ENCODE measurements around the gene OMP.

OMP gene

DNA sequence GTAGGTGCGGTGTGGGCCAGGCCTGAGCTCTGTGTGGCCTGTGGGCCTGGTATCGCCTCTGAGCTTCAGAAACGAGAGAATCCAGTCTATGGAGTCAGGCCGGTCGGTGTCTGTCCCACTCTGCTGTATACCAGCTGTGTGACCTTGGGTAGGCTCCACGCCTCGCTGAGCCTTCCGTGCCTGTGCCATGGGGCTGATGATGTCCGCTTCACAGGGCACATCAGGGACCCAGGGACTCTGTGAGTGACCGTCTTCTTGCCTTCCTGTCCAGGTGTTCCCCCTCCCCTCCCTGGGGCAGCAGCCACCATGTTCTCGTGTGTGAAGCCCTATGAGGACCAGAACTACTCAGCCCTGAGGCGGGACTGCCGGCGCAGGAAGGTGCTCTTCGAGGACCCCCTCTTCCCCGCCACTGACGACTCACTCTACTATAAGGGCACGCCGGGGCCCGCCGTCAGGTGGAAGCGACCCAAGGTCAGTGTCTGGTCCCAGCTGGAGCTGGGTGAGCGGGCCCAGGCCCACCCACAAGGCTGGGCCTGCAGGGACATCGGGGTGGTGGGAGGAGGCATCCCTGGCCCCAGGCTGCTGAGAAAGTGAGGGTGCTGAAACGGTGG lies 18.0 kb upstream of the OMP start:
- no peak overlapping the region for H3K4me3 ChIP-seq (ENCODE audit: insufficient read depth in 1 of 2, low read depth in 1 of 2, low read length in 2 of 2)
- no peak overlapping the region for H4K91ac ChIP-seq (ENCODE audit: low read length)
- H2BK120ac ChIP-seq (ENCODE audit: low read depth, low read length), result no peak overlapping the region
- peaks cover 30% of the 10 kb centered on the region for H3K79me1 ChIP-seq (replicated peaks; ENCODE audit: low read length, poor library complexity, severe bottlenecking)
- H3K36me3 ChIP-seq (ENCODE audit: control insufficient read depth in 1 of 2, insufficient read depth in 2 of 2, low read depth in 1 of 2, low read length in 2 of 2), result peaks cover 32 to 62% of the 10 kb centered on the region in 2 experiments
- peaks cover 14% of the 10 kb centered on the region for H3K4me1 ChIP-seq (ENCODE audit: control insufficient read depth, insufficient read depth, low read depth, low read length)
- no peaks in the 10 kb centered on the region for H3K27me3 ChIP-seq (ENCODE audit: control insufficient read depth in 1 of 2, insufficient read depth in 1 of 2, low read length in 2 of 2)
- DNase-seq, result no peak
- no peak overlapping the region for H4K8ac ChIP-seq (ENCODE audit: low read length)
- no peak overlapping the region for H2BK15ac ChIP-seq (ENCODE audit: low read depth, poor library complexity, severe bottlenecking)
- 97% methylated on average over 25 of the region's 25 CpGs for WGBS
- no peak overlapping the region for H3K27ac ChIP-seq (ENCODE audit: low read length, poor library complexity, severe bottlenecking)
- H2BK12ac ChIP-seq (ENCODE audit: low read length in 2 of 2), result no peak overlapping the region
- no peak overlapping the region for H2BK5ac ChIP-seq (ENCODE audit: low read depth, low read length, poor library complexity, severe bottlenecking)
- H3K14ac ChIP-seq (ENCODE audit: low read length in 2 of 2), result no peak overlapping the region
- no peak overlapping the region for H2AFZ ChIP-seq (ENCODE audit: low read depth, low read length)
- no peaks in the 10 kb centered on the region for H3K9me3 ChIP-seq (ENCODE audit: control insufficient read depth, low read length)
- H3K4ac ChIP-seq (ENCODE audit: low read depth in 1 of 2, low read length in 2 of 2), result no peak overlapping the region
- H3K4me2 ChIP-seq (ENCODE audit: low read length, poor library complexity, severe bottlenecking), result no peak overlapping the region
- H3K9ac ChIP-seq (ENCODE audit: low read length), result no peak overlapping the region
- no peak overlapping the region for H3K23ac ChIP-seq (ENCODE audit: low read length in 2 of 2)
- no peak overlapping the region for H2AK5ac ChIP-seq (ENCODE audit: low read length, severe bottlenecking)
- no peak overlapping the region for H3K18ac ChIP-seq (ENCODE audit: low read depth in 1 of 2, low read length in 2 of 2)

DNA sequence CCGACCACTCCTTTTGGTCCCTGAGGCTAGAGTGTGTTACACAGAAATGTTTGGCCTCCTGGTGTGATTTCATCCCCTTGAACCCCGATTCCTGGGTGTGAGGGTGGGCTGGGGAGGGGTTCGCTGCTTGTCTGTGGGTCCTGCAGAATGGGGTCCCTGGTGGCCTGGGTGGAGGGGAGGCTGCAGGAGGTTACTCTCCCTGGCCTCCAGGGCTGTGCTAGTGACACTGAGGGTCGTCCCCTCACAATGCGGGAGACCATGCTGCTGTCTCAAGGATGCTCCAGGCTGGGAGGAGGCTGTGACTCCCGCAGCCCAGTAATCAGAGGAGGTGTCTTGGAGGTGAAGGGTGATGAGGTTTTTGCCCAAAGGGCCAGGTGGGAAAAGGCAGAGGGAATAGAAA lies 17.0 kb upstream of the OMP start:
- peaks cover 24% of the 10 kb centered on the region for H3K79me1 ChIP-seq (replicated peaks; ENCODE audit: low read length, poor library complexity, severe bottlenecking)
- H3K4me2 ChIP-seq (ENCODE audit: low read length, poor library complexity, severe bottlenecking), result no peak overlapping the region
- peaks cover 11% of the 10 kb centered on the region for H3K4me1 ChIP-seq (ENCODE audit: control insufficient read depth, insufficient read depth, low read depth, low read length)
- no peak for DNase-seq
- no peak overlapping the region for H2AFZ ChIP-seq (ENCODE audit: low read depth, low read length)
- H2BK5ac ChIP-seq (ENCODE audit: low read depth, low read length, poor library complexity, severe bottlenecking), result no peak overlapping the region
- H3K27me3 ChIP-seq (ENCODE audit: control insufficient read depth in 1 of 2, insufficient read depth in 1 of 2, low read length in 2 of 2), result no peaks in the 10 kb centered on the region
- H2BK15ac ChIP-seq (ENCODE audit: low read depth, poor library complexity, severe bottlenecking), result no peak overlapping the region
- no peak overlapping the region for H4K91ac ChIP-seq (ENCODE audit: low read length)
- no peak overlapping the region for H3K4ac ChIP-seq (ENCODE audit: low read depth in 1 of 2, low read length in 2 of 2)
- H3K14ac ChIP-seq (ENCODE audit: low read length in 2 of 2), result no peak overlapping the region
- H3K36me3 ChIP-seq (ENCODE audit: control insufficient read depth in 1 of 2, insufficient read depth in 2 of 2, low read depth in 1 of 2, low read length in 2 of 2), result peaks cover 32 to 66% of the 10 kb centered on the region in 2 experiments
- H4K8ac ChIP-seq (ENCODE audit: low read length), result no peak overlapping the region
- H2BK12ac ChIP-seq (ENCODE audit: low read length in 2 of 2), result no peak overlapping the region
- H3K9me3 ChIP-seq (ENCODE audit: control insufficient read depth, low read length), result no peaks in the 10 kb centered on the region
- H3K23ac ChIP-seq (ENCODE audit: low read length in 2 of 2), result no peak overlapping the region
- peak overlapping the region; percentile 3 for H3K9ac ChIP-seq (ENCODE audit: low read length)
- H3K18ac ChIP-seq (ENCODE audit: low read depth in 1 of 2, low read length in 2 of 2), result no peak overlapping the region
- H3K4me3 ChIP-seq (ENCODE audit: insufficient read depth in 1 of 2, low read depth in 1 of 2, low read length in 2 of 2), result no peak overlapping the region
- H2AK5ac ChIP-seq (ENCODE audit: low read length, severe bottlenecking), result no peak overlapping the region
- 97% methylated on average over 6 of the region's 6 CpGs for WGBS
- no peak overlapping the region for H2BK120ac ChIP-seq (ENCODE audit: low read depth, low read length)
- H3K27ac ChIP-seq (ENCODE audit: low read length, poor library complexity, severe bottlenecking), result no peak overlapping the region

DNA sequence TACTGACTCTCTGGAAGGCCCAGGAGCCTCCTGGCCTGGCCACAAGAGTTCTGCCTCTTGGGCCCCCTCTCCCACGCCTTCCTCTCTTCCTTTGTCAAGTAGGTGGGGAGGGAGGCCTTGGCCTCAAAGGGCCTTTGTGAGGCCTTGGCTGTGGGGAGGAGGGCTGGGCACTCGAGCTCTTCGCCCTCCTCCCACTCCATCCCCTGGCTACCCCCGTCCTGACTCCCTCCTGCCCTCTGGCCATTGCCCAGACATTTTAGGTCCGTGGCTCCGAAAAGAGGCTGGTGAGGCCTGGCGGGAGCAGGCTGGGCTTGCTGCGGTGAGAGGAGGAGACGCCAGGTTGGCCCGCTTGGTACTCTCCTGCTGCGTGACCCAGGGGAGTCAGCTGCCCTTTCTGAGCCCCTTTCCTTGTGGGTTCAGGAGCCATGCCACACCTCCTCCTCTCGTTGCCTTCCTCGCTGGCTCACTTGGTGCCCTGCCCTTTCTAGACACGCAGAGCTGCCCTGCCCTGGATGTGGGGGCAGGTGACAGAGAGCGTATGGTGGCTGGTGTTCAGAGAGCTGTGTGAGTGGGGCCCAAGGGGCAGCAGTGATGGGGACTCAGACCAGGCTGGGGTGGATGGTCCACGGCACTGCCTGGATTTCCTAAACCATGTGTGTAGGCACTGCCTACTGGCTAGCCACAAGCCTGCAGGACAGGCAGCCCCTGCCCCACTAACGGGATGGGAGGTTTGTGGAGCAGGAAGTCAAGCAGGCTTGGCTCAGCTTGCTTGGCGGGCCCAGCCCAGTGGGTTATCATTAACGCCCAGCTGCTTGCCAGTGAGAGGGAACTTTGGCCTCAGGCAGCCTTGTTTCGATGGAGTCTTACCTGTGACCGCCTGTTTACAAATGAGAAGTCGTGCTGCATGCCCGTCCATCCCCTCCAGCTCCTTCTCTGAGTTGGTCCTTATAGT lies 15.8 kb upstream of the OMP start:
- H2AK5ac ChIP-seq (ENCODE audit: low read length, severe bottlenecking), result no peak overlapping the region
- no peak overlapping the region for H3K23ac ChIP-seq (ENCODE audit: low read length in 2 of 2)
- no peak overlapping the region for H4K91ac ChIP-seq (ENCODE audit: low read length)
- WGBS, result 89% methylated on average over 20 of the region's 23 CpGs
- no peak overlapping the region for H3K14ac ChIP-seq (ENCODE audit: low read length in 2 of 2)
- peaks cover 32 to 56% of the 10 kb centered on the region in 2 experiments for H3K36me3 ChIP-seq (ENCODE audit: control insufficient read depth in 1 of 2, insufficient read depth in 2 of 2, low read depth in 1 of 2, low read length in 2 of 2)
- no peak overlapping the region for H3K9ac ChIP-seq (ENCODE audit: low read length)
- peaks cover 16% of the 10 kb centered on the region for H3K79me1 ChIP-seq (replicated peaks; ENCODE audit: low read length, poor library complexity, severe bottlenecking)
- H3K27me3 ChIP-seq (ENCODE audit: control insufficient read depth in 1 of 2, insufficient read depth in 1 of 2, low read length in 2 of 2), result no peaks in the 10 kb centered on the region
- H3K9me3 ChIP-seq (ENCODE audit: control insufficient read depth, low read length), result no peaks in the 10 kb centered on the region
- H3K4me1 ChIP-seq (ENCODE audit: control insufficient read depth, insufficient read depth, low read depth, low read length), result peaks cover 7% of the 10 kb centered on the region
- H4K8ac ChIP-seq (ENCODE audit: low read length), result no peak overlapping the region
- H3K4me3 ChIP-seq (ENCODE audit: insufficient read depth in 1 of 2, low read depth in 1 of 2, low read length in 2 of 2), result no peak overlapping the region
- no peak overlapping the region for H3K27ac ChIP-seq (ENCODE audit: low read length, poor library complexity, severe bottlenecking)
- H3K4ac ChIP-seq (ENCODE audit: low read depth in 1 of 2, low read length in 2 of 2), result no peak overlapping the region
- H2BK12ac ChIP-seq (ENCODE audit: low read length in 2 of 2), result no peak overlapping the region
- no peak overlapping the region for H3K18ac ChIP-seq (ENCODE audit: low read depth in 1 of 2, low read length in 2 of 2)
- no peak for DNase-seq
- no peak overlapping the region for H3K4me2 ChIP-seq (ENCODE audit: low read length, poor library complexity, severe bottlenecking)
- no peak overlapping the region for H2AFZ ChIP-seq (ENCODE audit: low read depth, low read length)
- H2BK120ac ChIP-seq (ENCODE audit: low read depth, low read length), result no peak overlapping the region
- H2BK5ac ChIP-seq (ENCODE audit: low read depth, low read length, poor library complexity, severe bottlenecking), result no peak overlapping the region
- H2BK15ac ChIP-seq (ENCODE audit: low read depth, poor library complexity, severe bottlenecking), result no peak overlapping the region

DNA sequence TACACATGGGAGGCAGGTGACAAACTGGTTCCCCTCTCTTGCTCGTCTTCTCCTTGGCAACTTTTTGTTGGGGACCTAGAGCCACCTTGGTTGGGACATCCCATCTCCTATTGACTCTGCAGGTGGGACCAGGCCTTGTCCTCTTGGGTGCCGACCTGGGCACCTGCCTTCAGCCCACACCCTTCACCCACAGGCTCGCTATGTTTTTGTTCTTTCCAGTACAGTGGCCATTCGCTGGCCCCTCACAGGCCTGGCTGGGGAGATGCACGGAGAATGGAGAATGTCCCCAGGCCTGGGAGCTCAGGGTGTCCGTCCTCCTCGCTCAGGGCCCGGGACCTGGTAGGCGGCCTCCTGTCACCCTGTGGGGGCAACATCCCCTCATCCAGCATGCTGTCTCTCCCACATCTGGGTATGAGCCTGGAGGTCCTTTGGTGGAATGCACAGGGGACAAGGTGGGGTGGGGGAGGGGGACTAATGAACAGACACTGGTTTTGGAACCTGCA lies 14.9 kb upstream of the OMP start:
- Histone ChIP-seq H3K9me3 (ENCODE audit: control insufficient read depth, low read length) (no peaks in the 10 kb centered on the region), H3K23ac (ENCODE audit: low read length in 2 of 2) (no peak overlapping the region), H3K27me3 (ENCODE audit: control insufficient read depth in 1 of 2, insufficient read depth in 1 of 2, low read length in 2 of 2) (no peaks in the 10 kb centered on the region), H4K8ac (ENCODE audit: low read length) (no peak overlapping the region), H3K79me1 (replicated peaks; ENCODE audit: low read length, poor library complexity, severe bottlenecking) (peaks cover 10% of the 10 kb centered on the region), H3K4me2 (ENCODE audit: low read length, poor library complexity, severe bottlenecking) (no peak overlapping the region), H4K91ac (ENCODE audit: low read length) (no peak overlapping the region), H2BK5ac (ENCODE audit: low read depth, low read length, poor library complexity, severe bottlenecking) (no peak overlapping the region), H2BK12ac (ENCODE audit: low read length in 2 of 2) (no peak overlapping the region), H3K14ac (ENCODE audit: low read length in 2 of 2) (no peak overlapping the region), H3K4me3 (ENCODE audit: insufficient read depth in 1 of 2, low read depth in 1 of 2, low read length in 2 of 2) (no peak overlapping the region), H2BK120ac (ENCODE audit: low read depth, low read length) (no peak overlapping the region), H3K27ac (ENCODE audit: low read length, poor library complexity, severe bottlenecking) (no peak overlapping the region), H3K9ac (ENCODE audit: low read length) (no peak overlapping the region), H3K36me3 (ENCODE audit: control insufficient read depth in 1 of 2, insufficient read depth in 2 of 2, low read depth in 1 of 2, low read length in 2 of 2) (peaks cover 32 to 53% of the 10 kb centered on the region in 2 experiments), H3K4ac (ENCODE audit: low read depth in 1 of 2, low read length in 2 of 2) (no peak overlapping the region), H3K4me1 (ENCODE audit: control insufficient read depth, insufficient read depth, low read depth, low read length) (peaks cover 7% of the 10 kb centered on the region), H2AFZ (ENCODE audit: low read depth, low read length) (no peak overlapping the region), H2AK5ac (ENCODE audit: low read length, severe bottlenecking) (no peak overlapping the region), H2BK15ac (ENCODE audit: low read depth, poor library complexity, severe bottlenecking) (no peak overlapping the region), H3K18ac (ENCODE audit: low read depth in 1 of 2, low read length in 2 of 2) (no peak overlapping the region)
- 91% methylated on average over 9 of the region's 9 CpGs for WGBS
- DNase-seq, result no peak

All from mesenchymal stem cell (in vitro differentiated cells and primary cell).